ENCODE data around the gene THAP4. TPM values are rescaled to one million over a fixed set of nuclear protein-coding genes. Genes with fewer than 3 reads are reported as not detected.
A peak's percentile ranks its signal among the peaks of the same experiment; 100 is the strongest.

Gene THAP4
- total and polyA plus RNA-seq, 2 of the 13 experiments (the other 11 are each of a cell fraction or from before 2014, with no cell fraction given) = 59.7 to 75.7 TPM

DNA sequence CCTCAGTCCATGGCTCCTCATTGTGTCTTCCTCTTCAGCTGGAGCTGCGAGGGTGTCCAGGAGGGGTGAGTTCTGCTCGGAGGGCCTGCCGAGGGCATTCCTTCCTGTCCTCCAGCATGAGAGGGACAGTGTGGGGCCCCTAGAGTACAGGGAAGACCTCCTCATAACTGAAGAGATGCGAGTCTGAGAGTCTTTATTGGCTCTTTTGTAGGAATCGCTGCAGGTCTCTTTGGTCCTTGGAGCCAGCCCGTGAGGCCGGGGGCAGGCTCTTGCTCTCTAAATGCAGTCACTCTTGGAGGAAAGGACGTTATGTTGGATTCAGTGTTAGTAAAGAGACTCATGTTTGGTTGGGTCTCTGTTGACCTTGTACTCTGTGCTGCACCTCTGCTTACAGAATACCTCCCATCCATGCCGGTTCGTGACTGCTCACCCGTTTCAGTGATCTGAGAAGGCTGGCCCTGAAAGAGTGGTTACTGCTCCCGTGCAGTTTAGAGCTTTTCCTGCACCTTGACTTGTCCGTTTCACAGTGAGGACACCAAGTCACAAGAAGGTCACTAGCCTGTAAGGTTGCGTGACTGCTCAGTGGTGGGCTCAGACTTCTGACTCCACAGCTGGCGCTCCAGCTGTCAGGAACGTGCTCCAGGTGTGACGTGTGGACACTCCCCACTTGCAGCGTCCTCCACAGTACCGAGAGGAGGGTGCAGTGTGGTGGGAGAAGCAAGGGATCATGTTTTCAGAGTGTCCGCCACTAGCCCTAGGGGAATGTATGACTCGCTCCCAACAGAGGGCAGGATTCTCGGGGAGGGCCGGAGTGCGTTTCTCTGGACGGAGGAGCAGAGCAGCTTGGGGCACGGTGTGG lies 8.3 kb upstream of the THAP4 start (continued):
- TF ChIP-seq, protein P1, sequence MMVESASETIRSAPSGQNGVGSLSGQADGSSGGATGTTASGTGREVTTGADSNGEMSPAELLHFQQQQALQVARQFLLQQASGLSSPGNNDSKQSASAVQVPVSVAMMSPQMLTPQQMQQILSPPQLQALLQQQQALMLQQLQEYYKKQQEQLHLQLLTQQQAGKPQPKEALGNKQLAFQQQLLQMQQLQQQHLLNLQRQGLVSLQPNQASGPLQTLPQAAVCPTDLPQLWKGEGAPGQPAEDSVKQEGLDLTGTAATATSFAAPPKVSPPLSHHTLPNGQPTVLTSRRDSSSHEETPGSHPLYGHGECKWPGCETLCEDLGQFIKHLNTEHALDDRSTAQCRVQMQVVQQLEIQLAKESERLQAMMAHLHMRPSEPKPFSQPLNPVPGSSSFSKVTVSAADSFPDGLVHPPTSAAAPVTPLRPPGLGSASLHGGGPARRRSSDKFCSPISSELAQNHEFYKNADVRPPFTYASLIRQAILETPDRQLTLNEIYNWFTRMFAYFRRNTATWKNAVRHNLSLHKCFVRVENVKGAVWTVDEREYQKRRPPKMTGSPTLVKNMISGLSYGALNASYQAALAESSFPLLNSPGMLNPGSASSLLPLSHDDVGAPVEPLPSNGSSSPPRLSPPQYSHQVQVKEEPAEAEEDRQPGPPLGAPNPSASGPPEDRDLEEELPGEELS (CRISPR knock-in tag; IDR thresholded peaks at IDR 0.05) = peak; percentile 74
- TF ChIP-seq, protein P2, sequence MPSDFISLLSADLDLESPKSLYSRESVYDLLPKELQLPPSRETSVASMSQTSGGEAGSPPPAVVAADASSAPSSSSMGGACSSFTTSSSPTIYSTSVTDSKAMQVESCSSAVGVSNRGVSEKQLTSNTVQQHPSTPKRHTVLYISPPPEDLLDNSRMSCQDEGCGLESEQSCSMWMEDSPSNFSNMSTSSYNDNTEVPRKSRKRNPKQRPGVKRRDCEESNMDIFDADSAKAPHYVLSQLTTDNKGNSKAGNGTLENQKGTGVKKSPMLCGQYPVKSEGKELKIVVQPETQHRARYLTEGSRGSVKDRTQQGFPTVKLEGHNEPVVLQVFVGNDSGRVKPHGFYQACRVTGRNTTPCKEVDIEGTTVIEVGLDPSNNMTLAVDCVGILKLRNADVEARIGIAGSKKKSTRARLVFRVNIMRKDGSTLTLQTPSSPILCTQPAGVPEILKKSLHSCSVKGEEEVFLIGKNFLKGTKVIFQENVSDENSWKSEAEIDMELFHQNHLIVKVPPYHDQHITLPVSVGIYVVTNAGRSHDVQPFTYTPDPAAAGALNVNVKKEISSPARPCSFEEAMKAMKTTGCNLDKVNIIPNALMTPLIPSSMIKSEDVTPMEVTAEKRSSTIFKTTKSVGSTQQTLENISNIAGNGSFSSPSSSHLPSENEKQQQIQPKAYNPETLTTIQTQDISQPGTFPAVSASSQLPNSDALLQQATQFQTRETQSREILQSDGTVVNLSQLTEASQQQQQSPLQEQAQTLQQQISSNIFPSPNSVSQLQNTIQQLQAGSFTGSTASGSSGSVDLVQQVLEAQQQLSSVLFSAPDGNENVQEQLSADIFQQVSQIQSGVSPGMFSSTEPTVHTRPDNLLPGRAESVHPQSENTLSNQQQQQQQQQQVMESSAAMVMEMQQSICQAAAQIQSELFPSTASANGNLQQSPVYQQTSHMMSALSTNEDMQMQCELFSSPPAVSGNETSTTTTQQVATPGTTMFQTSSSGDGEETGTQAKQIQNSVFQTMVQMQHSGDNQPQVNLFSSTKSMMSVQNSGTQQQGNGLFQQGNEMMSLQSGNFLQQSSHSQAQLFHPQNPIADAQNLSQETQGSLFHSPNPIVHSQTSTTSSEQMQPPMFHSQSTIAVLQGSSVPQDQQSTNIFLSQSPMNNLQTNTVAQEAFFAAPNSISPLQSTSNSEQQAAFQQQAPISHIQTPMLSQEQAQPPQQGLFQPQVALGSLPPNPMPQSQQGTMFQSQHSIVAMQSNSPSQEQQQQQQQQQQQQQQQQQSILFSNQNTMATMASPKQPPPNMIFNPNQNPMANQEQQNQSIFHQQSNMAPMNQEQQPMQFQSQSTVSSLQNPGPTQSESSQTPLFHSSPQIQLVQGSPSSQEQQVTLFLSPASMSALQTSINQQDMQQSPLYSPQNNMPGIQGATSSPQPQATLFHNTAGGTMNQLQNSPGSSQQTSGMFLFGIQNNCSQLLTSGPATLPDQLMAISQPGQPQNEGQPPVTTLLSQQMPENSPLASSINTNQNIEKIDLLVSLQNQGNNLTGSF (CRISPR knock-in tag; IDR thresholded peaks at IDR 0.05) = 0 out of 2 replicates have a peak, but pooled peaks have one; percentile 21
- TF ChIP-seq ZNF660 (CRISPR knock-in tag; IDR thresholded peaks at IDR 0.05; ENCODE audit: borderline replicate concordance, low read depth) = 0 out of 2 replicates have a peak, but pooled peaks have one; percentile 37
- peak; percentile 60; the same call in 1 of the 2 replicates for TF ChIP-seq ZNF746 (CRISPR knock-in tag; IDR thresholded peaks at IDR 0.05)
- no peak for TF ChIP-seq ZNF33A (CRISPR knock-in tag; IDR thresholded peaks at IDR 0.05; ENCODE audit: borderline replicate concordance)
- TF ChIP-seq, protein P3, sequence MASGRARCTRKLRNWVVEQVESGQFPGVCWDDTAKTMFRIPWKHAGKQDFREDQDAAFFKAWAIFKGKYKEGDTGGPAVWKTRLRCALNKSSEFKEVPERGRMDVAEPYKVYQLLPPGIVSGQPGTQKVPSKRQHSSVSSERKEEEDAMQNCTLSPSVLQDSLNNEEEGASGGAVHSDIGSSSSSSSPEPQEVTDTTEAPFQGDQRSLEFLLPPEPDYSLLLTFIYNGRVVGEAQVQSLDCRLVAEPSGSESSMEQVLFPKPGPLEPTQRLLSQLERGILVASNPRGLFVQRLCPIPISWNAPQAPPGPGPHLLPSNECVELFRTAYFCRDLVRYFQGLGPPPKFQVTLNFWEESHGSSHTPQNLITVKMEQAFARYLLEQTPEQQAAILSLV (CRISPR knock-in tag; IDR thresholded peaks at IDR 0.05; ENCODE audit: borderline replicate concordance) = peak; percentile 90; the same call in 1 of the 2 replicates
- TF ChIP-seq BRCA1 (CRISPR knock-in tag; IDR thresholded peaks at IDR 0.05) = peak; percentile 43; the same call in 1 of the 2 replicates
- TF ChIP-seq RAD21 (CRISPR knock-in tag; IDR thresholded peaks at IDR 0.05) = peak; percentile 58
- TF ChIP-seq, protein P4, sequence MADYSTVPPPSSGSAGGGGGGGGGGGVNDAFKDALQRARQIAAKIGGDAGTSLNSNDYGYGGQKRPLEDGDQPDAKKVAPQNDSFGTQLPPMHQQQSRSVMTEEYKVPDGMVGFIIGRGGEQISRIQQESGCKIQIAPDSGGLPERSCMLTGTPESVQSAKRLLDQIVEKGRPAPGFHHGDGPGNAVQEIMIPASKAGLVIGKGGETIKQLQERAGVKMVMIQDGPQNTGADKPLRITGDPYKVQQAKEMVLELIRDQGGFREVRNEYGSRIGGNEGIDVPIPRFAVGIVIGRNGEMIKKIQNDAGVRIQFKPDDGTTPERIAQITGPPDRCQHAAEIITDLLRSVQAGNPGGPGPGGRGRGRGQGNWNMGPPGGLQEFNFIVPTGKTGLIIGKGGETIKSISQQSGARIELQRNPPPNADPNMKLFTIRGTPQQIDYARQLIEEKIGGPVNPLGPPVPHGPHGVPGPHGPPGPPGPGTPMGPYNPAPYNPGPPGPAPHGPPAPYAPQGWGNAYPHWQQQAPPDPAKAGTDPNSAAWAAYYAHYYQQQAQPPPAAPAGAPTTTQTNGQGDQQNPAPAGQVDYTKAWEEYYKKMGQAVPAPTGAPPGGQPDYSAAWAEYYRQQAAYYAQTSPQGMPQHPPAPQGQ (CRISPR knock-in tag; IDR thresholded peaks at IDR 0.05; ENCODE audit: borderline replicate concordance) = no peak; the same call in 1 of the 2 replicates
- TF ChIP-seq EP300 (IDR thresholded peaks at IDR 0.05; ENCODE audit: low read depth in 2 of 2, low read length in 2 of 2) = peak in 1 of 2 experiments; percentile 53; a peak in 2 of 4 replicates
- peak; percentile 11; the same call in 1 of the 2 replicates for TF ChIP-seq EP300 (CRISPR knock-in tag; IDR thresholded peaks at IDR 0.05; ENCODE audit: borderline replicate concordance)
- TF ChIP-seq, protein P5, sequence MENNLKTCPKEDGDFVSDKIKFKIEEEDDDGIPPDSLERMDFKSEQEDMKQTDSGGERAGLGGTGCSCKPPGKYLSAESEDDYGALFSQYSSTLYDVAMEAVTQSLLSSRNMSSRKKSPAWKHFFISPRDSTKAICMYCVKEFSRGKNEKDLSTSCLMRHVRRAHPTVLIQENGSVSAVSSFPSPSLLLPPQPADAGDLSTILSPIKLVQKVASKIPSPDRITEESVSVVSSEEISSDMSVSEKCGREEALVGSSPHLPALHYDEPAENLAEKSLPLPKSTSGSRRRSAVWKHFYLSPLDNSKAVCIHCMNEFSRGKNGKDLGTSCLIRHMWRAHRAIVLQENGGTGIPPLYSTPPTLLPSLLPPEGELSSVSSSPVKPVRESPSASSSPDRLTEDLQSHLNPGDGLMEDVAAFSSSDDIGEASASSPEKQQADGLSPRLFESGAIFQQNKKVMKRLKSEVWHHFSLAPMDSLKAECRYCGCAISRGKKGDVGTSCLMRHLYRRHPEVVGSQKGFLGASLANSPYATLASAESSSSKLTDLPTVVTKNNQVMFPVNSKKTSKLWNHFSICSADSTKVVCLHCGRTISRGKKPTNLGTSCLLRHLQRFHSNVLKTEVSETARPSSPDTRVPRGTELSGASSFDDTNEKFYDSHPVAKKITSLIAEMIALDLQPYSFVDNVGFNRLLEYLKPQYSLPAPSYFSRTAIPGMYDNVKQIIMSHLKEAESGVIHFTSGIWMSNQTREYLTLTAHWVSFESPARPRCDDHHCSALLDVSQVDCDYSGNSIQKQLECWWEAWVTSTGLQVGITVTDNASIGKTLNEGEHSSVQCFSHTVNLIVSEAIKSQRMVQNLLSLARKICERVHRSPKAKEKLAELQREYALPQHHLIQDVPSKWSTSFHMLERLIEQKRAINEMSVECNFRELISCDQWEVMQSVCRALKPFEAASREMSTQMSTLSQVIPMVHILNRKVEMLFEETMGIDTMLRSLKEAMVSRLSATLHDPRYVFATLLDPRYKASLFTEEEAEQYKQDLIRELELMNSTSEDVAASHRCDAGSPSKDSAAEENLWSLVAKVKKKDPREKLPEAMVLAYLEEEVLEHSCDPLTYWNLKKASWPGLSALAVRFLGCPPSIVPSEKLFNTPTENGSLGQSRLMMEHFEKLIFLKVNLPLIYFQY (CRISPR knock-in tag; IDR thresholded peaks at IDR 0.05; ENCODE audit: borderline replicate concordance) = peak; percentile 59; the same call in 1 of the 2 replicates
